ENCODE data around the gene SRRM3.

DNA sequence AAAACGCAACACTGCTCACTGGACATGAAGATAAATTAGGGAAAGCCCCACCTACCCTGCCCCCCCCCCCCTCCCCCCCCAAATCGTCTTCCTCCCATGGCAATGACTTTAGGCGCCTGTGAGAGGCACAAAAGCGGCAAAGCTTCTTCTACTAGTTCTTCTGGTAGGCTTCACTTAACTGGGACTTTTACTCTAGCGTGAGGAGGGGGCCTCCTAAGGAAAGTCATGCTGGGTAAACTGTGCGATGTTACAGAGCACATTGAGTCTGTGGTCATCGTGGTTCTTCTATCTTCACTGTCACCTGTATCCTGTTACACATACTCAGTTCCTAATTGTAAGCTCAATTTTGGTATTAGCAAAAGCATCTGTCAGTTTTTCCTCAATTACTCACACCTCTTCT, 125.9 kb downstream of the SRRM3 start:
- TF ChIP-seq POLR2A (conservative IDR thresholded peaks at IDR 0.05) (no peak), ZSCAN32 (CRISPR knock-in tag; IDR thresholded peaks at IDR 0.05) (no peak), TAF1 (IDR thresholded peaks at IDR 0.05; ENCODE audit: control insufficient read depth, extremely low read depth, insufficient read depth, low read length, severe bottlenecking) (no peak), NFIC (IDR thresholded peaks at IDR 0.05) (no peak), EZH2 (IDR thresholded peaks at IDR 0.05; ENCODE audit: borderline replicate concordance, low read depth, low read length) (no peak)
- TF ChIP-seq, protein P1, sequence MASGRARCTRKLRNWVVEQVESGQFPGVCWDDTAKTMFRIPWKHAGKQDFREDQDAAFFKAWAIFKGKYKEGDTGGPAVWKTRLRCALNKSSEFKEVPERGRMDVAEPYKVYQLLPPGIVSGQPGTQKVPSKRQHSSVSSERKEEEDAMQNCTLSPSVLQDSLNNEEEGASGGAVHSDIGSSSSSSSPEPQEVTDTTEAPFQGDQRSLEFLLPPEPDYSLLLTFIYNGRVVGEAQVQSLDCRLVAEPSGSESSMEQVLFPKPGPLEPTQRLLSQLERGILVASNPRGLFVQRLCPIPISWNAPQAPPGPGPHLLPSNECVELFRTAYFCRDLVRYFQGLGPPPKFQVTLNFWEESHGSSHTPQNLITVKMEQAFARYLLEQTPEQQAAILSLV (tag; IDR thresholded peaks at IDR 0.05) = no peak

All from K562 (cell line).